K562 (cell line): ENCODE data around the gene CNNM3. TPM values are rescaled to one million over a fixed set of nuclear protein-coding genes. Genes with fewer than 3 reads are reported as not detected.
"Not testable (repeated sequence)": the region's sequence is repeated elsewhere in the genome, so short reads cannot be mapped to it uniquely, and the experiment has no call there.

Experiments
- ATAC-seq: fragments of 200-7000 bp; cut with Tn5 transposase; 3 replicates; pipeline ENCODE4 v1.9.1; 2020; ENCODE audit warnings: moderate library complexity
- BruUV-seq: library from RNA; stranded (reverse); fragments of 400-500 nt; replicated peaks from 2 replicates; lab custom pipeline; 2021; lab: Mats Ljungman, UMichigan
- CTCF ChIA-PET: fragments of 300-600 bp; formaldehyde crosslinking; extraction: SDS; loops from one replicate; lab custom pipeline; 2021; ENCODE audit warnings: low intra/inter-chr PET ratio; lab: Yijun Ruan, JAX
- POLR2A ChIA-PET: fragments of 300-600, 350-650 bp; sonication (Branson Sonifier 250); formaldehyde crosslinking; extraction: SDS; loops from one replicate; lab custom pipeline; 2021; ENCODE audit warnings: antibody characterized with exemption, inconsistent platforms; lab: Yijun Ruan, JAX
- DNase-seq, 4 experiments: peaks; one replicate each; pipeline versions ENCODE4 v3.0.0 to v3.0.0-alpha.2; 2011 to 2018; ENCODE audit warnings: low spot score in 3 of 4, mixed read lengths in 3 of 4; ENCODE audit errors: extremely low read depth in 1 of 4
- FAIRE-seq: peaks from 2 replicates; lab custom pipeline; 2011; peaks lifted over from hg19 to GRCh38; lab: Jason Lieb, UNC
- H2AFZ ChIP-seq: 2 replicates; pipeline ENCODE4 v1.6.0; 2011; ENCODE audit warnings: low read depth, low read length, control low read depth, inconsistent platforms
- H3K27ac ChIP-seq: fragments of 200-600 bp; 3 replicates; pipeline ENCODE4 v1.8.0; 2011; ENCODE audit warnings: low read depth, mild to moderate bottlenecking, control low read depth, inconsistent platforms, low read length, moderate library complexity, mixed read lengths; ENCODE audit errors: extremely low read depth
- H3K27me3 ChIP-seq, 2 experiments: fragments of 300-600 bp in 1 of 2; 2 replicates in 1 of 2; 3 replicates in 1 of 2; pipeline versions ENCODE4 v1.6.0 to v1.8.0; 2011; ENCODE audit warnings: inconsistent platforms in 2 of 2, low read length in 2 of 2, mild to moderate bottlenecking in 1 of 2, mixed read lengths in 1 of 2, moderate library complexity in 1 of 2; ENCODE audit not compliant: control insufficient read depth in 2 of 2, insufficient read depth in 2 of 2
- H3K36me3 ChIP-seq: fragments of 300-600 bp; 3 replicates; pipeline ENCODE4 v1.8.0; 2011; ENCODE audit warnings: mild to moderate bottlenecking, low read length, inconsistent platforms; ENCODE audit not compliant: control insufficient read depth, insufficient read depth
- H3K4me1 ChIP-seq, 2 experiments: fragments of 200-600 bp in 1 of 2; replicated peaks in 1 of 2; 2 replicates in 1 of 2; 3 replicates in 1 of 2; pipeline versions ENCODE4 v1.5.1 to v1.8.0; 2011; ENCODE audit warnings: inconsistent platforms in 2 of 2, low read length in 2 of 2, mild to moderate bottlenecking in 1 of 2, mixed read lengths in 1 of 2, moderate library complexity in 1 of 2; ENCODE audit not compliant: control insufficient read depth in 2 of 2, insufficient read depth in 2 of 2
- H3K4me2 ChIP-seq: 2 replicates; pipeline ENCODE4 v1.6.1; 2011; ENCODE audit warnings: low read length, control low read depth, inconsistent platforms, mixed read lengths; ENCODE audit not compliant: insufficient read depth
- H3K4me3 ChIP-seq: fragments of 200-600 bp; sonication (generic), shearing (Covaris generic); 2 replicates; pipeline ENCODE4 v1.5.1; 2016; ENCODE audit warnings: control low read depth, inconsistent platforms
- H3K79me2 ChIP-seq: fragments of 200-600 bp; 3 replicates; pipeline ENCODE4 v1.8.0; 2011; ENCODE audit warnings: low read length, inconsistent platforms; ENCODE audit not compliant: control insufficient read depth, insufficient read depth
- H3K9ac ChIP-seq, 2 experiments: 2 replicates each; pipeline versions ENCODE4 v1.6.0 to v1.6.1; 2011; ENCODE audit warnings: low read depth in 2 of 2, low read length in 2 of 2, control low read depth in 1 of 2, inconsistent platforms in 1 of 2, mild to moderate bottlenecking in 1 of 2, mixed read lengths in 1 of 2; ENCODE audit not compliant: insufficient read depth in 1 of 2
- H3K9me1 ChIP-seq: one replicate; pipeline ENCODE4 v1.6.0; 2011; ENCODE audit warnings: inconsistent platforms, mild to moderate bottlenecking, low read length, moderate library complexity; ENCODE audit not compliant: control insufficient read depth, insufficient read depth
- H3K9me3 ChIP-seq: replicated peaks from 2 replicates; pipeline ENCODE4 v1.5.1; 2011; ENCODE audit warnings: low read depth, low read length, inconsistent platforms; ENCODE audit not compliant: control insufficient read depth, insufficient read depth
- H4K20me1 ChIP-seq: replicated peaks from 2 replicates; pipeline ENCODE4 v1.6.1; 2011; ENCODE audit warnings: low read length, inconsistent platforms, mixed read lengths; ENCODE audit not compliant: control insufficient read depth, insufficient read depth
- DMBX1 ChIP-seq: fragments of 250-450 bp; sonication (Bioruptor Pico); IDR thresholded peaks from 2 replicates; pipeline ENCODE4 v1.8.0; 2022; ENCODE audit warnings: inconsistent platforms, mild to moderate bottlenecking, moderate library complexity, borderline replicate concordance
- ZBTB8A ChIP-seq: fragments of 450-650 bp; IDR thresholded peaks from 2 replicates; pipeline ENCODE4 v1.6.1; 2018; ENCODE audit warnings: mild to moderate bottlenecking, moderate library complexity; ENCODE audit not compliant: partially characterized antibody
- WGBS: fragments of 100-300 bp; shearing (Covaris generic); methylation state at CpG from one replicate; pipeline ENCODE4 v1.1.6; 2016; ENCODE audit warnings: low coverage, mixed read lengths; ENCODE audit not compliant: insufficient coverage; ENCODE audit errors: missing lambda C conversion rate; 5-methylcytosine and 5-hydroxymethylcytosine counted together
- in situ Hi-C: fragments of 300-500 bp; cut with MboI; formaldehyde crosslinking; loops from 4 replicates; pipeline ENCODE4 v1.15.0; 2018; ENCODE audit warnings: inconsistent platforms, mixed read lengths
- intact Hi-C: fragments of 100-400 bp; cut with micrococcal nuclease; formaldehyde crosslinking; loops from 2 replicates; pipeline ENCODE4 v1.14.2; 2022
- polyA plus RNA-seq, 8 experiments: library from polyadenylated mRNA; depleted of rRNA in 4 of 8; stranded (reverse) in 5 of 8; unstranded in 3 of 8; fragments of >200 nt; fragmentation: Nextera tagmentation in 2 of 8; fragmentation: Illumina TruSeq in 1 of 8; extraction: Ambion mirVana in 2 of 8; extraction: Trizol in 1 of 8; gene quantifications; 2 replicates each; pipeline versions ENCODE4 v1.2.1 to v1.2.3, GENCODE V29; 2011 to 2014; ENCODE audit warnings: inconsistent platforms in 1 of 8, missing spikeins in 1 of 8
- total RNA-seq, 7 experiments: library from RNA; depleted of rRNA in 6 of 7; stranded (reverse); fragments of >200 nt in 6 of 7; fragmentation: Illumina TruSeq in 2 of 7; extraction: Trizol in 2 of 7; gene quantifications; 2 replicates each; pipeline versions ENCODE4 v1.2.1 to v1.2.3, GENCODE V29; 2011 to 2021; ENCODE audit warnings: low replicate concordance in 1 of 7

Gene CNNM3
- total and polyA plus RNA-seq, 9 of the 15 experiments (the other 6 are each of a cell fraction or from before 2014, with no cell fraction given), result 1.4 to 16.9 (median 6.5) TPM

DNA sequence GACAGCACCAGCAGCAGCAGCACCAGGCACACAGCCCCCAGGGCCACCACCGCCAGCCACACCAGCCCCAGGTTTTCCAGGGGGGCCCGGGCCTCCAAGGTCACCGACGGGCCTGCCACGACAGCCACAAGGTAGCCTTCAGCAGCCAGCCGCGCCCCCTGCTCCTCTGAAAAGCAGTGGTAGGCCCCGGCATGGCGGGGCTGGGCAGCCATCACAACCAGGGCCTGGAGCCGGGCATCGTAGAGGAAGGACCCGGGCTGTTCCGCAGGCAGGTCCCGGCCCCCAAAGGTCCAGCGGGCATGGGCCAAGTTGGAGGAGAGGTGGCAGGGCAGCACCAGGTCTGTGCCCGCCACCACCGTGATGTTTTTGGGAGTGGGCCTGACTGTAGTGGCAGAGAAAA, 45.0 kb downstream of the CNNM3 start (continued):
- no peak for TF ChIP-seq ZBTB8A
- no peak for TF ChIP-seq DMBX1 (CRISPR knock-in tag)

DNA sequence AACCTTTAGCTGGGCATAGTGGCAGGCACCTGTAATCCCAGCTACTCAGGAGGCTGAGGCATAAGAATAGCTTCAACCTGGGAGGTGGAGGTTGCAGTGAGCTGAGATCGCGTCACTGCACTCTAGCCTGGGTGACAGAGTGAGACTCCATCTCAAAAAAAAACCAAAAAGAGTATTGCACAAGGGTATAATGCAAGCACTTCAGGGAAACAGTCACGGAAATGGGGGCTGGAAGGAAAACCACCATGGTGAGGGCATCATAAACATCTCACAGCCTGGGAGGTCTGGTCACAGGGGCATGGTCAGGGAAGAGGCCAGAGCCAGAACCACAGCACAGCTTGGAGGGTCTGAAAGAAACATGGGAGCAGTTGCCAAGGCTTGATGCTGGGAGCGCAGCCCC, 47.0 kb downstream of the CNNM3 start:
- 90% methylated on average over 3 of the region's 4 CpGs for WGBS
- BruUV-seq, H3K9me3 ChIP-seq, H3K9ac ChIP-seq, FAIRE-seq, H3K4me3 ChIP-seq, ATAC-seq, intact Hi-C loops, CTCF ChIA-PET, H3K27ac ChIP-seq, H2AFZ ChIP-seq, POLR2A ChIA-PET, H3K27me3 ChIP-seq, DNase-seq, H3K4me2 ChIP-seq: not testable (repeated sequence)
- in situ Hi-C loops, result loop anchor here (25.0 kb wide), 1 partner anchor 249 kb away; the partner anchor contains the start of gene ANKRD36
- H3K79me2 ChIP-seq, result peaks cover 42% of the 10 kb centered on the region
- H3K36me3 ChIP-seq, result peaks cover 79% of the 10 kb centered on the region
- peaks cover 11% of the 10 kb centered on the region for H3K9me1 ChIP-seq
- H4K20me1 ChIP-seq, result peaks cover 14% of the 10 kb centered on the region; the same call in 1 of the 2 replicates
- H3K4me1 ChIP-seq, result peaks cover 27 to 80% of the 10 kb centered on the region in 2 experiments
